Adipocyte (in vitro differentiated cells): ENCODE data around the gene NDUFS6.
"Not testable (repeated sequence)": the region's sequence is repeated elsewhere in the genome, so short reads cannot be mapped to it uniquely, and the experiment has no call there.

Source experiments
- DNase-seq: peaks from one replicate; pipeline ENCODE4 v3.0.0-alpha.2; 2015; ENCODE audit warnings: low read depth
- H3K27me3 ChIP-seq: replicated peaks from 2 replicates; pipeline ENCODE4 v1.7.0; 2013; ENCODE audit warnings: mild to moderate bottlenecking, low read length, moderate library complexity; ENCODE audit not compliant: control insufficient read depth, insufficient read depth
- H3K36me3 ChIP-seq: 2 replicates; pipeline ENCODE4 v1.7.0; 2013; ENCODE audit warnings: low read length, mild to moderate bottlenecking, moderate library complexity; ENCODE audit not compliant: control insufficient read depth, insufficient read depth, severe bottlenecking
- H3K4me1 ChIP-seq: 2 replicates; pipeline ENCODE4 v1.7.0; 2013; ENCODE audit warnings: mild to moderate bottlenecking, low read length, moderate library complexity; ENCODE audit not compliant: control insufficient read depth, insufficient read depth
- H3K4me3 ChIP-seq: 2 replicates; pipeline ENCODE4 v1.7.0; 2013; ENCODE audit warnings: mild to moderate bottlenecking, low read length, moderate library complexity
- H3K9ac ChIP-seq: 2 replicates; pipeline ENCODE4 v1.7.0; 2013; ENCODE audit warnings: mild to moderate bottlenecking, low read length, moderate library complexity
- H3K9me3 ChIP-seq: 2 replicates; pipeline ENCODE4 v1.7.0; 2013; ENCODE audit warnings: mild to moderate bottlenecking, low read length, moderate library complexity; ENCODE audit not compliant: control insufficient read depth

The NDUFS6 gene

GRCh38 chr5:1785984-1786383, 15.2 kb upstream of the NDUFS6 start:
- H3K4me1 ChIP-seq: peaks cover 14% of the 10 kb centered on the region
- no peaks in the 10 kb centered on the region for H3K9me3 ChIP-seq
- no peak overlapping the region for H3K9ac ChIP-seq
- no peaks in the 10 kb centered on the region for H3K27me3 ChIP-seq
- no peak for DNase-seq
- no peaks in the 10 kb centered on the region for H3K36me3 ChIP-seq
- H3K4me3 ChIP-seq: no peak overlapping the region

- DNase-seq: no peak
- Histone ChIP-seq H3K27me3 (no peaks in the 10 kb centered on the region), H3K36me3 (no peaks in the 10 kb centered on the region), H3K9ac (no peak overlapping the region), H3K4me3 (no peak overlapping the region), H3K4me1 (peaks cover 15% of the 10 kb centered on the region), H3K9me3 (no peaks in the 10 kb centered on the region)
Measured at GRCh38 chr5:1786621-1787471, 14.4 kb upstream of the NDUFS6 start.

- H3K4me3 ChIP-seq: no peak overlapping the region
- no peaks in the 10 kb centered on the region for H3K9me3 ChIP-seq
- no peaks in the 10 kb centered on the region for H3K36me3 ChIP-seq
- H3K4me1 ChIP-seq: peaks cover 15% of the 10 kb centered on the region
- H3K9ac ChIP-seq: no peak overlapping the region
- H3K27me3 ChIP-seq: no peaks in the 10 kb centered on the region
- DNase-seq: no peak
Measured at GRCh38 chr5:1787472-1788047, 13.6 kb upstream of the NDUFS6 start.

- Histone ChIP-seq H3K9ac (no peak overlapping the region), H3K4me1 (peaks cover 17% of the 10 kb centered on the region), H3K36me3 (no peaks in the 10 kb centered on the region), H3K9me3 (no peaks in the 10 kb centered on the region), H3K27me3 (no peaks in the 10 kb centered on the region), H3K4me3 (no peak overlapping the region)
- no peak for DNase-seq
Measured at GRCh38 chr5:1788200-1788599, 13.0 kb upstream of the NDUFS6 start.

GRCh38 chr5:1788828-1789227, 12.4 kb upstream of the NDUFS6 start:
- Histone ChIP-seq H3K36me3 (no peaks in the 10 kb centered on the region), H3K9ac (no peak overlapping the region), H3K4me1 (peaks cover 20% of the 10 kb centered on the region), H3K27me3 (no peaks in the 10 kb centered on the region), H3K4me3 (no peak overlapping the region), H3K9me3 (no peaks in the 10 kb centered on the region)
- no peak for DNase-seq

GRCh38 chr5:1789438-1789833, 11.8 kb upstream of the NDUFS6 start:
- not testable (repeated sequence) for H3K27me3 ChIP-seq, H3K36me3 ChIP-seq, H3K9me3 ChIP-seq
- Histone ChIP-seq H3K9ac (peak overlapping the region; percentile 40), H3K4me3 (peak overlapping the region; percentile 35), H3K4me1 (peaks cover 26% of the 10 kb centered on the region)
- DNase-seq: peak; percentile 19

- no peaks in the 10 kb centered on the region for H3K9me3 ChIP-seq
- peak; percentile 53 for DNase-seq
- peaks cover 31% of the 10 kb centered on the region for H3K4me1 ChIP-seq
- H3K9ac ChIP-seq: peak overlapping the region; percentile 40
- no peaks in the 10 kb centered on the region for H3K27me3 ChIP-seq
- H3K36me3 ChIP-seq: no peaks in the 10 kb centered on the region
- H3K4me3 ChIP-seq: peak overlapping the region; percentile 35
Measured at GRCh38 chr5:1789834-1790471, 11.3 kb upstream of the NDUFS6 start.

- DNase-seq: no peak
- Histone ChIP-seq H3K9me3 (no peaks in the 10 kb centered on the region), H3K4me1 (peaks cover 34% of the 10 kb centered on the region), H3K27me3 (no peaks in the 10 kb centered on the region), H3K36me3 (no peaks in the 10 kb centered on the region), H3K4me3 (no peak overlapping the region), H3K9ac (no peak overlapping the region)
Measured at GRCh38 chr5:1791176-1791575, 10.0 kb upstream of the NDUFS6 start.

GRCh38 chr5:1792842-1793266, 8.4 kb upstream of the NDUFS6 start:
- no peaks in the 10 kb centered on the region for H3K27me3 ChIP-seq
- peak; percentile 20 for DNase-seq
- H3K4me3 ChIP-seq: no peak overlapping the region
- no peaks in the 10 kb centered on the region for H3K9me3 ChIP-seq
- H3K4me1 ChIP-seq: peaks cover 40% of the 10 kb centered on the region
- no peak overlapping the region for H3K9ac ChIP-seq
- H3K36me3 ChIP-seq: peaks cover 17% of the 10 kb centered on the region

- Histone ChIP-seq H3K9ac (no peak overlapping the region), H3K4me1 (peaks cover 44% of the 10 kb centered on the region)
- no peak for DNase-seq
Measured at GRCh38 chr5:1793301-1793740, 7.9 kb upstream of the NDUFS6 start.

More at GRCh38 chr5:1793301-1793740, 7.9 kb upstream of the NDUFS6 start:
- Histone ChIP-seq H3K9me3 (no peaks in the 10 kb centered on the region), H3K36me3 (peaks cover 21% of the 10 kb centered on the region), H3K4me3 (no peak overlapping the region), H3K27me3 (no peaks in the 10 kb centered on the region)
